MM.1S (cell line): Measurements from ENCODE around the gene PHLDB2.

Experiments used
- EZH2 ChIP-seq: fragments of 300-600 bp; sonication (generic); optimal IDR thresholded peaks from 2 replicates; pipeline ENCODE3; 2017; ENCODE audit warnings: low read depth, mild to moderate bottlenecking, antibody characterized with exemption, low read length, mixed read lengths
- TF ChIP-seq, protein P1 (sequence below): fragments of 300-600 bp; sonication (generic); IDR thresholded peaks from 2 replicates; pipeline ENCODE4 v1.5.1; 2016; ENCODE audit warnings: antibody characterized with exemption, low read length, mixed read lengths

DNA sequence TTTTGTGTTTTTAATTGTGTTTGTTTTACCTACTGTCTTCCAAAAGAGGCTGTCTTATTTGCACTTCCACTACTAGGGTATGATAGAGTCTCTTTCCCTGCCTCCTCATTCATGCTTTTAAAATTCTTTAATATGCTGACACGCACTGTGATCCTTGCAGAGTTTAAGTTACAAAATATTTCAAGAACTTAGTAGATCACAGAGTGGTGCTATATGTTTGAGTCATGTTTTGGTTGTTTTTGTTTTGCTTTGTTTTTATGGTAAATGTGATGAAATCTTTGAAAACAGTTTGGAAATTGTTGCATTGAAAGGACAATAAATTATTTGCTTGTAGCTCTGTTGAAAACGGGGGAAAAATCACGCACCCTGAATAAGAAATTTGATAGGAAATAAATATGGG is 113.8 kb downstream of the PHLDB2 start:
- TF ChIP-seq, protein P1, sequence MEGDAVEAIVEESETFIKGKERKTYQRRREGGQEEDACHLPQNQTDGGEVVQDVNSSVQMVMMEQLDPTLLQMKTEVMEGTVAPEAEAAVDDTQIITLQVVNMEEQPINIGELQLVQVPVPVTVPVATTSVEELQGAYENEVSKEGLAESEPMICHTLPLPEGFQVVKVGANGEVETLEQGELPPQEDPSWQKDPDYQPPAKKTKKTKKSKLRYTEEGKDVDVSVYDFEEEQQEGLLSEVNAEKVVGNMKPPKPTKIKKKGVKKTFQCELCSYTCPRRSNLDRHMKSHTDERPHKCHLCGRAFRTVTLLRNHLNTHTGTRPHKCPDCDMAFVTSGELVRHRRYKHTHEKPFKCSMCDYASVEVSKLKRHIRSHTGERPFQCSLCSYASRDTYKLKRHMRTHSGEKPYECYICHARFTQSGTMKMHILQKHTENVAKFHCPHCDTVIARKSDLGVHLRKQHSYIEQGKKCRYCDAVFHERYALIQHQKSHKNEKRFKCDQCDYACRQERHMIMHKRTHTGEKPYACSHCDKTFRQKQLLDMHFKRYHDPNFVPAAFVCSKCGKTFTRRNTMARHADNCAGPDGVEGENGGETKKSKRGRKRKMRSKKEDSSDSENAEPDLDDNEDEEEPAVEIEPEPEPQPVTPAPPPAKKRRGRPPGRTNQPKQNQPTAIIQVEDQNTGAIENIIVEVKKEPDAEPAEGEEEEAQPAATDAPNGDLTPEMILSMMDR: no peak
- no peak for TF ChIP-seq EZH2
